Mucosa of descending colon (tissue), 3 donors: Measurements from ENCODE around the gene JAGN1. TPM values are rescaled to one million over a fixed set of nuclear protein-coding genes. Genes with fewer than 3 reads are reported as not detected.

Source experiments
- ATAC-seq: fragments of 200-7000 bp; cut with Tn5 transposase; one replicate; pipeline ENCODE4 v1.9.1; 2020; ENCODE audit warnings: mild to moderate bottlenecking, moderate library complexity
- DNase-seq, 3 donors: peaks; one replicate each; pipeline ENCODE4 v3.0.0-alpha.2; 2020
- H3K36me3 ChIP-seq: fragments of 200-600 bp; one replicate; pipeline ENCODE4 v1.8.0; 2021; ENCODE audit warnings: low read depth, mild to moderate bottlenecking
- H3K4me1 ChIP-seq: fragments of 200-600 bp; one replicate; pipeline ENCODE4 v1.8.0; 2021; ENCODE audit warnings: low read depth, mild to moderate bottlenecking
- H3K4me3 ChIP-seq: fragments of 200-600 bp; one replicate; pipeline ENCODE4 v1.8.0; 2021; ENCODE audit warnings: mild to moderate bottlenecking
- H3K9me3 ChIP-seq: fragments of 200-600 bp; one replicate; pipeline ENCODE4 v1.8.0; 2021; ENCODE audit warnings: mild to moderate bottlenecking
- CTCF ChIP-seq: fragments of 200-600 bp; IDR thresholded peaks from one replicate; pipeline ENCODE4 v1.8.0; 2022; ENCODE audit warnings: antibody characterized with exemption, mild to moderate bottlenecking
- intact Hi-C, 2 donors: fragments of 100-400 bp; cut with DNase I in 1 of 2; cut with micrococcal nuclease in 1 of 2; formaldehyde crosslinking; loops; one replicate each; pipeline versions ENCODE4 v1.11.0 to v1.11.1; 2022; cut with DNase I, micrococcal nuclease
- total RNA-seq, 3 donors: library from RNA; stranded (reverse); fragmentation: NEBNext Ultra II Directional in 2 of 3; extraction: Animal tissue kit (Norgen Biotek cat#: 25700) in 2 of 3; gene quantifications; one replicate each; pipeline versions ENCODE4 v1.2.1 to v1.2.4, GENCODE V29; 2021 to 2023
- donor health status: DM: no; HTN: no; CAD: no; lungs with moderate emphysema.
- donor health status: DM: no; HTN: no; CAD: no.
- donor health status: DM: no; HTN: yes; CAD: no.

JAGN1 gene
- total RNA-seq, 3 donors from 2014 or later = 29.6 to 41.5 (median 36.6) TPM

- Histone ChIP-seq H3K4me1 (peaks cover 35% of the 10 kb centered on the region), H3K36me3 (no peaks in the 10 kb centered on the region), H3K4me3 (no peak overlapping the region), H3K9me3 (no peaks in the 10 kb centered on the region)
- TF ChIP-seq CTCF = no peak
- no peak for ATAC-seq
- DNase-seq = no peak
- intact Hi-C loops = no loop called here
These were observed 27.4 kb downstream of the JAGN1 start for GRCh38 chr3:9917820-9918219.

GRCh38 chr3:9918261-9919038, 28.0 kb downstream of the JAGN1 start:
- H3K4me1 ChIP-seq = peaks cover 35% of the 10 kb centered on the region
- no peak for ATAC-seq
- no peak for TF ChIP-seq CTCF
- H3K9me3 ChIP-seq = no peaks in the 10 kb centered on the region
- H3K4me3 ChIP-seq = no peak overlapping the region
- DNase-seq = no peak
- intact Hi-C loops = no loop called here
- H3K36me3 ChIP-seq = no peaks in the 10 kb centered on the region

- H3K9me3 ChIP-seq = no peaks in the 10 kb centered on the region
- ATAC-seq (no peak), DNase-seq (no peak)
- TF ChIP-seq CTCF = no peak
- intact Hi-C loops = no loop called here
- no peak overlapping the region for H3K4me3 ChIP-seq
- H3K36me3 ChIP-seq = no peaks in the 10 kb centered on the region
- H3K4me1 ChIP-seq = peaks cover 8% of the 10 kb centered on the region
These were observed 37.7 kb downstream of the JAGN1 start for GRCh38 chr3:9928158-9928557.

- TF ChIP-seq CTCF = no peak
- no peaks in the 10 kb centered on the region for H3K36me3 ChIP-seq
- H3K4me1 ChIP-seq = peaks cover 22% of the 10 kb centered on the region
- ATAC-seq (no peak), DNase-seq (no peak)
- H3K9me3 ChIP-seq = no peaks in the 10 kb centered on the region
- H3K4me3 ChIP-seq = no peak overlapping the region
- intact Hi-C loops = no loop called here
These were observed 40.5 kb downstream of the JAGN1 start for GRCh38 chr3:9930804-9931418.

GRCh38 chr3:9932535-9932842, 42.1 kb downstream of the JAGN1 start:
- intact Hi-C loops = no loop called here

More at GRCh38 chr3:9932535-9932842, 42.1 kb downstream of the JAGN1 start:
- DNase-seq (peak in 1 of 3 donors; percentile 21), ATAC-seq (no peak)
- peak overlapping the region; percentile 31 for H3K4me3 ChIP-seq
- H3K9me3 ChIP-seq = no peaks in the 10 kb centered on the region
- no peaks in the 10 kb centered on the region for H3K36me3 ChIP-seq
- no peak for TF ChIP-seq CTCF
- H3K4me1 ChIP-seq = peaks cover 22% of the 10 kb centered on the region
